ENCODE results near the gene GAGE12G.
"Not testable (repeated sequence)": the region's sequence is repeated elsewhere in the genome, so short reads cannot be mapped to it uniquely, and the experiment has no call there.

- not testable (repeated sequence) for TF ChIP-seq SMARCA5, ZSCAN29 (IDR thresholded peaks at IDR 0.05)
- TF ChIP-seq, protein P1, sequence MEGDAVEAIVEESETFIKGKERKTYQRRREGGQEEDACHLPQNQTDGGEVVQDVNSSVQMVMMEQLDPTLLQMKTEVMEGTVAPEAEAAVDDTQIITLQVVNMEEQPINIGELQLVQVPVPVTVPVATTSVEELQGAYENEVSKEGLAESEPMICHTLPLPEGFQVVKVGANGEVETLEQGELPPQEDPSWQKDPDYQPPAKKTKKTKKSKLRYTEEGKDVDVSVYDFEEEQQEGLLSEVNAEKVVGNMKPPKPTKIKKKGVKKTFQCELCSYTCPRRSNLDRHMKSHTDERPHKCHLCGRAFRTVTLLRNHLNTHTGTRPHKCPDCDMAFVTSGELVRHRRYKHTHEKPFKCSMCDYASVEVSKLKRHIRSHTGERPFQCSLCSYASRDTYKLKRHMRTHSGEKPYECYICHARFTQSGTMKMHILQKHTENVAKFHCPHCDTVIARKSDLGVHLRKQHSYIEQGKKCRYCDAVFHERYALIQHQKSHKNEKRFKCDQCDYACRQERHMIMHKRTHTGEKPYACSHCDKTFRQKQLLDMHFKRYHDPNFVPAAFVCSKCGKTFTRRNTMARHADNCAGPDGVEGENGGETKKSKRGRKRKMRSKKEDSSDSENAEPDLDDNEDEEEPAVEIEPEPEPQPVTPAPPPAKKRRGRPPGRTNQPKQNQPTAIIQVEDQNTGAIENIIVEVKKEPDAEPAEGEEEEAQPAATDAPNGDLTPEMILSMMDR (IDR thresholded peaks at IDR 0.05 in 2 of 3, conservative IDR thresholded peaks at IDR 0.05 in 1 of 3; ENCODE audit: control insufficient read depth in 2 of 3, extremely low read depth in 1 of 3, insufficient read depth in 1 of 3, low read depth in 3 of 3, low read length in 3 of 3) = not testable (repeated sequence)
Measured at GRCh38 chrX:49589196-49589595, 19.0 kb downstream of the GAGE12G start, which contains the start of gene GAGE2A.

Measured in GM12878 (cell line).